GM18499 (cell line): Measurements from ENCODE around the gene LIPM.

ENCODE experiments used
- ATAC-seq: cut with Tn5 transposase; IDR thresholded peaks from one replicate; pipeline ENCODE4 v1.9.1; 2021; ENCODE audit warnings: moderate number of reproducible peaks; ENCODE audit not compliant: insufficient read depth, unreplicated experiment

The LIPM gene, protein sequence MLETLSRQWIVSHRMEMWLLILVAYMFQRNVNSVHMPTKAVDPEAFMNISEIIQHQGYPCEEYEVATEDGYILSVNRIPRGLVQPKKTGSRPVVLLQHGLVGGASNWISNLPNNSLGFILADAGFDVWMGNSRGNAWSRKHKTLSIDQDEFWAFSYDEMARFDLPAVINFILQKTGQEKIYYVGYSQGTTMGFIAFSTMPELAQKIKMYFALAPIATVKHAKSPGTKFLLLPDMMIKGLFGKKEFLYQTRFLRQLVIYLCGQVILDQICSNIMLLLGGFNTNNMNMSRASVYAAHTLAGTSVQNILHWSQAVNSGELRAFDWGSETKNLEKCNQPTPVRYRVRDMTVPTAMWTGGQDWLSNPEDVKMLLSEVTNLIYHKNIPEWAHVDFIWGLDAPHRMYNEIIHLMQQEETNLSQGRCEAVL

DNA sequence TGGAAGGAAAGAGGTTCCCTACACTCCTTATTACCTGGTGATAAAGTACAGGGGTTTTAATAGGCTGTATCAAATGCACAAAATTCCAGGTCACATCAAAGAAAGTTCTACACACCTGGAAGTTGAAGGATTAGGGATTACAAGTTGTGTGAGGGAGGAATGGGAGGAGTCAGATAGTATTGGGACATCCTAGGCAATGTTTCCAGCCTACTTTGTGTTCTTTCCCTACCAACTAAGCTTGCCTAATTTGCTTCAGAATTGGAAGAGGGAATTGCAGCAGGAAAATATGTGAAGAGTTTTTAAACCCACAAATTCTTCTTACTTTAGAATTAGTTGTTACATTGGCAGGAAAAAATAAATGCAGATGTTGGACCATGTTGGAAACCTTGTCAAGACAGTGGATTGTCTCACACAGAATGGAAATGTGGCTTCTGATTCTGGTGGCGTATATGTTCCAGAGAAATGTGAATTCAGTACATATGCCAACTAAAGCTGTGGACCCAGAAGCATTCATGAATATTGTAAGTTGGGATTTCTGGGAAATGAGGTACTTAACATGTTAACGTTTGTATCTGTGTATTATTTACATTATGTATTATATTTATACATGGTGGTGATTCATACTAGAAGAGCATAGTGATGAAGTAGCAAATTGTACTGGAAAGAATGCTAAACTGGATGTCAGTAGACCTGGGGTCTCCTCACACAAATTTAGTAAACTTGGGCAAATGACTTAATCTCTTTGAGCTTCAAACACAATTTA lies at the start of gene LIPM:
Gene LIPM, plus strand, starts transcription at position 208 of the 763 bp plus-strand sequence. Its CDS starts 167 bp downstream, at position 375.
- ATAC-seq: no peak

DNA sequence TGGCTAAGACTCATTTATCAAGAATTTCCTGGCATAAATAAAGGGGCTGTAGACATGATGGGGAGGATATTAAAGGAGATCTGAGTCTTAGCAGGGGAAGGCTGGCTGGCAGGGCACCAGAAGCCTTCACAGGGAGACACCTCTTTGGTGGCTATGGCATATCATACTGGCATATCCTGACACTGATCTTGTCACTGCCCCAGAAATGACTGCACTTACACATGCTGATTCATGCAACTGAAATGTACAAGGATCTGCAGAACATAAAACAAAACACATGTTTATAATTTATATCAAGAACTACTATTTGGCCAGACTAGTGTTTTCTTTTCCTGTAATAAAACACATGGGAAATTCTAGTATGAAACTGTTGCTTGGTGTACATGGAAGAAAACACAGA lies 48.2 kb upstream of the LIPM start:
- no peak for ATAC-seq

DNA sequence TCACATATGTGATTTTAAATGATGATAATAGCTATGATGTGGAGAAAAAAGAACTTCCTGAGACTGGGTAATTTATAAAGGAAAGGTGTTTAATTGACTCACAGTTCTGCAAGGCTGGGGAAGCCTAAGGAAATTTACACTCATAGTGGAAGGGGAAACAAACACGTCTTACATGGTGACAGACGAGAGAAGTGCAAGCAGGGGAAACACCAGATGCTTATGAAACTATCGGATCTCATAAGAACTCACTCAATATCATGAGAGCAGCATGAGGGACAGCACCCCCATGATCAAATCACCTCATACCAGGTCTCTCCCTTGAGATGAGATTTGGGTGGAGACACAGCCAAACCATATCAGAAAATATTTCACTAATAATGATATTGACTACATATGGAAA lies 46.8 kb upstream of the LIPM start:
- peak; percentile 71 for ATAC-seq

DNA sequence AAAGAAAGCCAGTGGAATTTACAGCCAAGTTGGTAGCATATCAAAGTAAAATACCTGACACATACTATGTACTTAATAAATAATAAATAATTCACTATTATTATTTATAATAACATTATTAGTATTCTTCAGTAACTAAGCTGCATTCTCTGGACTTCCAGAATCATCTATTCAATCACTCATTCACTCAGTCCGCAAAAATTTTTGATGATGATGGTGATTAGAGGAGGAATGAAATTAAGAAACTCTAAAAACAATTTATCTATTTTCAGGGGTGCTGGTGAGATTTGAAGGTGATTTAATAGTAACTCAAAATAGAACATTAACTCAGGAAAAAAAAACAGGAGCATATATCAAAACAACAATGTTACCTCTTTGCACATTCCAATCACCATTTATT lies 45.9 kb upstream of the LIPM start:
- no peak for ATAC-seq

DNA sequence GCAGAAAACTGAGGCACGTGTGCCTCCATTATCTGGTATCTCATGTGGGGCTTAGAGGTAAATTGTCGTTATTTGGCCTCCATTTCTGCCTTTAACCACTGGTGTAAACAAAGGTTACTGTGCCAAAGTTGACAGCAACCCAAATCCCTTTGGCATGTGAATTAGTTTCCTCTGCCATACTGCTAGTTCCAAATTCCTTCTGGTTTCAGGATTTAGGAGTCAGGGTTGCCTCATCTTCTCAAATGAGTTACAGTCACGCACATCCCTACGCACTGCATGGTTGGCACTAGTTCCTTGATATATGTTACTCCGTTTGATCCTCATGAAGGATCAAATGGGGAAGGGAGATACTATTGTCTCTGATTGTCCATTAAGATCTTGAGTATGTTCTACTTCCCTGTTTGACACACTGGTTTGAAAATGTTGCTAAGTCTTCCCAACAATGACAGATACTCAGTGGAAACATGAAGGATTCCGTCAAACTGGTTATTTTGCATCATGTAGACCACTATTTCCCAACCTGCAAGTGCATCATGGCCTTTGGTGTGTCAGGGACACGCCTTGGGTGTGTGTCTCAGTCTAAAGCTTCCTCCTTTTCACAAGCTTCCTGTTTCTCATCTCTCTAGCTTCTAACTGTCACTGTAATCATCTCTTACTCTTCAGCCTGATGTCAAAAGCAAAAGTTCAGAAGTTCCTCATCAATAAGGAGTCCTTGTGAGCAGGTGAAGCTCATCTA lies 43.0 kb upstream of the LIPM start, which contains the start of gene LIPN:
Gene LIPN, plus strand, starts transcription at position 655 of the 736 bp plus-strand sequence. CDS start 1,386 bp downstream, outside the sequence.
- no peak for ATAC-seq

DNA sequence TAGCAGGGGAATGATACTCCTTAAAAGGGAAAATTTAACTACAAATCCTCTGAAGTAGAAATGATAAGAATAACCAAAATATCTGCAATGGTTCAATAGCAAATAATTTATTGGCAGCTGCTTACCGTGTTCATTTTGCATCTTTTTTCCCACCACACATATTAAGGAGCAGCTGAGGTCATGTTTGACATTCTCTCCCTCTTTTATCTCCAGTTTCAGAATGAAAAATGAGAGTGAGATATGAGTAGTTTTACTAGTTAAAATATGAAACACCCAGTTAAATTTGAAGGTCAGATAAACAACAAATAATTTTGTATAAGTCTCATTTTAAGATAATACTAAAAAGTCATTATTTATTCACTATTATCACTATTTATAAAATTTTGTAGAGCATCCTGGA lies 39.6 kb upstream of the LIPM start:
- no peak for ATAC-seq

DNA sequence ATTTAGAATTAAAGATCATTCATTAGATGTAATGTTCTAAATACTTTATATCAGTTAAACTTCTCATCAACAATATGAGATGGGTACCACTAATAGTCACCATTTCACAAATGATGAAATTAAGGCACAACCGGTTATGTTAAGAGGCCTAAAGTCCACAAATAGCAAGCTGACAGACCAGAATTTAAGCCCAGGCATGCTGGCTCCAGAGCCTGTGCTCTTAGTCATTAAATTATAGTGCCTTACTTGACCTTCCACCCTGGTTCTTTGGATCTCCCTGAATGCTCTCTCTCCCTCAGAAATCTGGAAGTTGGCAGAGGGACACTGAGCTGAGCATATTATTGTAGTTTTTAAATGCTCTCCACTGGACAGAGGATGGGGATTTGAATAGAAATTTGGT lies 39.1 kb upstream of the LIPM start:
- no peak for ATAC-seq

DNA sequence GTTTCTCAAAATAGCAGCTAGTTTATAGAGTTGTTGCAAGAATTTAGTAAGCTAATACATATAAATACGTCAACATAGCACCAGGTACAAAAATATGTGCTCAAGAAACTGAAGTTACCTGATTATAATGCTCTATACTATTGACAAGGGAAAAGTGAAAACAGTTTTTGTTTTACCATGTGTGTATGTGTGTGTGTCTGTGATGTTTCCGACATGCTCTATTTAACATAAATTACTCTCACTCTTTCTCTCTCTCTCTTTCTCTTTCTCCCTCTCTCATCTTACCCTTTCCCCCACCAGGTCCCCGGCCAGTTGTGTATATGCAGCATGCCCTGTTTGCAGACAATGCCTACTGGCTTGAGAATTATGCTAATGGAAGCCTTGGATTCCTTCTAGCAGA lies 38.4 kb upstream of the LIPM start:
- ATAC-seq: no peak

DNA sequence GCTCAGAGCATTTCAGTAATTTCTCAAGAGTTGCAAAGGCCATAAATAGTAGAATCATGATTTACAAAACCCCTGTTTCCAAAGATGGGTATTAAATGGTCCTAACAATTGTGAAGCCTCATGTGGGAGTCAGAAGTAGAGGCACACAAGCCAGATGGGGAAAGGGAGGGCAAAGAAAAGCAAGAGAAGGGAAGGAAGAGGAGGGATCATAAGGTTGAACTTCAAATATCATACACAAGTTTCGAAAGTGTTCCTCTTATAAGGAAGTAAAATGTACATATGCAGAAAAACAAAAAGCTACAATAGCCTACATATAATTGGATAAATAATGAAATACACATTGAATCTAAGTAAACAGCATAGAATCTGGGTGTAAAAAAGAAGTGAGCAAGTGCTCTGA lies 36.7 kb upstream of the LIPM start:
- ATAC-seq: no peak

DNA sequence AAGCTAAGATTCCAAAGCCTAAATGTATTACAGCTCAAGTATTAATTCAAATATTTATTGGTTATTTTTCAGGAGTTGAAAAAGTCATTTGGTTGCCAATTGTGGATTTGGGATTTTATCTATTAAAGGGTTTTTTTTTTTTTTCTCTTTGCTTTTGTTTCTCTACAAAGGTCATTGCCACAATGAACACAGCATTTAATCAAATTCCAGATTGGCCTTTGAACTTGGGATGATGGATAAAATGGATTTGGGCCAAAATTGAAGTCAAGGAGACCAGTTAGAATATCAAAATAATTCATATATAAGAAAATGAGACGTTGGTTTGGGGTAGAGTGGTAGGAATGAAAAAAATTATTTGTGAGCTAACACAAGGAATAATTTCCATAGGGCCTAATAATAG lies 33.1 kb upstream of the LIPM start:
- no peak for ATAC-seq

DNA sequence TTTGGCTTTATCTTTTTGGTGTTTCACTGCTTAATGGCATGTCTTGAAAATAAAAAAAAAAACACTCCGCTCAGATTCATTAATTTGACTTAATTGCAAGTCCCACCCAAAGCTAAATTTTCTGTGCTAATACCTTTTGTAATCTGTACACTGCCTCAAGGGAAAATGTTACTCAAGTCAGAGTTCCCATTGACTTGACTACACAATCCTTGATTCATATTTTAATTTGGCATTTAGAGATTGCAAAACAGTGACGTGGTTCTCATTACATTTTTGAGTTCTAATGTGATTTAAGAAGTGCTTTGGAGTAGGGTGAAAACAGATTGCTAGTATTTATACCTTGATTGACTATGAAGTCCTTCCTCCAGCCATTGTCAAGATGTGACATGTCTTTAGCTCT lies 21.3 kb upstream of the LIPM start:
- no peak for ATAC-seq

DNA sequence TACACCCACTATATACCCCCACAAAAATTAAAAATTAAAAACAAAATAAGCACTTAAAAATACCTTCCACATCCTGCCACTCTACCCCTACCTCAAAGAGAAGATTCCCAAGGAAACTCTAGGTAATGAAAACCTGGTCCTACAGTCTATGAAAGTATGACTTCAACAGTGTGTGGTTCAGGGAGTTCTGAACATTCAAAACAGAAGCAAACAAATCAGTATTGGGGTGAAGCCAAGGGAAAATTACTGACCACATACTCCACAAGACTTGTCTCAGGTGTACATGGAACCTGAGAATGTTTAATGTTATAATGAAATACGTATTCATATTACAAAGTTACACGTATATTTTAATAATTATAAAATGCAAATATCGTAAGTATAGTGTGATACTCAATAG lies 20.3 kb upstream of the LIPM start:
- ATAC-seq: no peak

DNA sequence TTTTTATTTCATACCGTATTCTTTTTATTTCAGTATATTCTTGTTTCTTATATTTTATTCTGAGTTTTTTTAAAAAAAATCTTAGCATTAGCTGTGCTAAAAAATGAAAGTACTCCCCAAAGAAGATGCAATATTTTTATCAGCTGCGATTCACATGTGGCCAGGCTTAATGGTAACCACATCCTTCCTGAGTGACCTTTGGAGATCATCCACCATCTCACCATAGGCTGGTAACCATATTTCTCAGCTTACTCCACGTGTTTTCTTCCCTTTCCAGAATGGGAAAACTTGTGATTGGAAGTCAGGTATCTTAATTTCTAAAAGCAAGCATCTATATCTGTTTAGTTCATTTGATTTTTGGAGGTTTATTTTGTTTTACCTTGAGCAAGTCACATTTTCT lies 18.8 kb upstream of the LIPM start:
- no peak for ATAC-seq

DNA sequence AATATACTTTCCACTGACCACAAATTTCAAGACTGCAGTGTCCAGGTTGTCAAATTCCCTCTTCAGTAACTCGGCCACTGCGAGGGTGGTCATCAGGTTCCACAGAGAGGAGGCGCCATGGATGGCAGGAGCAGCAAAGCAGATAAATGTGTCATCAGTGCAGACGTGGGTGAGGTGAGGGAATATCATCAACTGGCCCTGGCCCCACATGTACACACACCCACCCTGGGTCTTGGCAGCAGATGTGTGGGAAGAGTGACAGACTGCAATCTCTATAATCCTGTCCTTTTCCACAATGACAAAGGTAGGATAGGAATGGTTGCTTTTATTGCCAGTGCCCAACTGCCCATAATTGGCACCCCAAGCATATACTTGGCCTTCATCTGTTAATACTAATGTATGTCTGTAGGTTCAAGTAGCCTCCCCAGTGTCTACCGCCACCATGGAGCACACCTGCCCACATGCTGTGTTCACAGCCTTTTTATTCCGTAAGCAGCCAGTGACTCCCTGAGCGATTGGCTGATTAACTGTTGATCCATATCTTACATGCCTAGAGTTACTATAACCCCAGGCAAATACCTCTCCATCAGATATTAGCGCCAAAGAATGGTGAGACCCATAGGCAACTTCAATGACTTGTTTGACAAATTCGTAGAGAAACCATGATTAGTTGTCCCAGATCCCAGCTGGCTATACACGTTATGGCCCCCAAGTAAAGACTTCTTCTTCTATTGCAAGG lies 16.3 kb upstream of the LIPM start:
- ATAC-seq: no peak

DNA sequence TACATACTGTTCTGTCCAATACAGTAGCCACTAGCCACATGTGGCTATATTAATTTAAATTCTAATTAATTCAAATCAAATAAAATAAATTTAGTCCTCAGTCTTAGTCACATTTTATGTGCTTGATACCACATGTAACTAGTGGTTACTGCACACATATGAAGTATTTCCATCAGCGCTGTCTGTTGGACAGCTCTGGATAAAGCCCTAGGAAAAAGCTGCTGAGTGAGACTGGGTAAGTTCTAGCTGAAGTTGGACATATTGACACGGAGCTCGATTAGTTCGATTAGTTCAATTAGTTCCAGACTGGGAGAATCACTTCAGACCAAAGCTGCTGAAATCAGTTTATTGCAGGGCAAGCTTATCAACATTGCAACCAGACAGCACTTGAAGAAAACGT lies 15.1 kb upstream of the LIPM start:
- no peak for ATAC-seq

DNA sequence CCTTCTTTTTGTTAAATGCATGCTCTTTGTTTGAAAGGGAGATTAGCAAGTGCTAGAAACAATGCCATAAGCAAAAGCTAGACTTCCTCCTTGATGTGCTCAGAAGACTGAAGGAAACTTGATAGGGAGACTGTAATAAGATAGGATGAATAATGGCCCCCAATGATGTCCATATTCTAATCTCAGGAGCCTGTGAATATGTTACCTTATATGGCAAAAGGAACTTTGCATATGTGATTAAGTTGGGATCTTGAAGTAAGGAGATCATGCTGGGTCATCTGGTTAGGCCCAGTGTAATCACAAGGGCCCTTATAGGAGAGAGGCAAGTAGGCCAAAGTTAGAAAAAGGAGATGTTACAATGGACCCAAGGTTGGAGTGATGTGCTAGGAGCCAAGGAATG lies 13.6 kb upstream of the LIPM start:
- ATAC-seq: no peak

DNA sequence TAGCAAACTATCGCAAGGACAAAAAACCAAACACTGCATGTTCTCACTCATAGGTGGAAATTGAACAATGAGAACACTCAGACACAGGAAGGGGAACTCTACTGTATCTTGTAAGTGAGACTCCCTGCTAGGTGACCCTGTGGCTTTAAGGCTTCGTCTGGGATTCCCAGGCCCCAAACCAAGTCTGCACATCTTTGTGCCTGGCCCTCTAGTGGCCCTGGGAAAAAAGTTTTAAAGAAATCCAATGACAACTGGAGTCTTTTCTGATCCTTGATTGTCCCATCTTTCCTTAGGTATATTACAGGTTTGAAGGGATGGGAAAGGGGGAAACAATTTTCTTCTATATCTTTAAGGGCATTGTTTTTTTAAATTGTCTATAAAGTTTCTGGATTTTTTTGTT lies 10.6 kb upstream of the LIPM start:
- no peak for ATAC-seq

DNA sequence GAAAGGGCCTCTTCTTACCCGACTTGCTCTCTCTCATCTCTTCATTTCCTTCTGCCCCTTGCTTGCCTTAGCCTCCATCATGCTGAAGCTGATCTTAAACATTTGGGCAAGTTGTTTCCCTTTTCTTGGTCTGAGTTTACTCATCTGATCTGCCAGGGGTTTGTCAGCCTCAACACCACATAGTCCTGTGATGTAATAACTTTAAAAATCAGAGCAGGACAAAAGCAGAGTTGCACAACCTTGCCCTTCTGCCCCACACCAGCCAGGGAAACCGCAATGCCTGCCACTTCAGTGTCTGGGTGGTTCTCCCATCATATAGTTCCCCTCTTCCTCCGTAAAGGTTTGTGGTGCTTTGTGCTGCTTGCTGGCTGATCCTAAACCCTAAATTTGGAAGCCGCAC lies 9.9 kb upstream of the LIPM start:
- no peak for ATAC-seq

DNA sequence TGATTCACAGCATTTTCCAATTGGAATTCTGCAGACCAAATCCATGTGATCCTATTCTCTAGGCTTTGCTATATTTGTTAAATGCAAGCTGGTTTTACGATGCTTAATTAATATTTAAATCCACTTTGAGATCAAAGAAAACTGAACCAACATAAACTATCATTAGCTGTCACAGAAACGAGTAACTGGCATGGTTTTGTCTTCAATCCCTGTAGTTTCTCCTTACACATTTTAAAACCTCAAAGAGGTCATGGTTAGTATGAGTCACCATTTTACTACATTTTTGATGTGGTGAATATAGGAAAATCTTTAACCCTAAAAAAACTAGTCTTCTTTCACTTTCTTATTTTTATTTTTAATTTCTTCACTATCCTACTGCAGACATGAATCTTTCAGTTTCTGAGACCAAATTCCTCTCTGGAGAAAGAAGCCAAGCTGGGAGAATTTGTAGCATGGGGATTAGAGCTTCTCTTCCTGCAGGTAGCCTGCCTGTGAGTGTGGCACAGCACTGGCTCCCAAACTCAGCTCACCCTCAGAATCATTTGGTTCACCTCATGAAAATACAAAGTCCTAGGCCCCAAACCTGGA lies 8.7 kb upstream of the LIPM start:
- no peak for ATAC-seq

DNA sequence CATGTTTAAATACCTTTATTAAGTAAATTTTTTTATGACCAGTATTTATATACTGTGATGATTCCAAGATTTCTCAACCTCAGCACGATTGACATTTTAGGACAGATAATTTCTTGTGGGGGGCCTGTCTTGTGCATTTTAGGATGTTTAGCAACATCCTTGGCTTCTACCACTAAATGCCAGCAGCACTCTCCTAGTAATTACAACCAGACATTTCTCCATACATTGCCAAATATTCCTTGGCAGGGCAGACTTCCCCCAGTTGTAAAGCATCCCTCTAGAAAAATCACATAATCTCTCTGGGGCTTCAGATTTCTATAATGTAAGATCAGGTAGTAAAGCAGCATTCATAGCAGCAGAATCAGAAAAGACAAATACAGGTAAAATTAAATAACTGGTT lies 7.8 kb upstream of the LIPM start:
- no peak for ATAC-seq
